Activated CD4-positive, CD25-positive, alpha-beta regulatory T cell treated with anti-CD3 and anti-CD28 coated beads, Interleukin-2, amount 50 U/mL, for 72 hours (primary cell): ENCODE measurements around the gene ZFHX3.

Source experiments
- DNase-seq: peaks from one replicate; pipeline ENCODE4 v3.0.0; 2021

ZFHX3 gene

DNA sequence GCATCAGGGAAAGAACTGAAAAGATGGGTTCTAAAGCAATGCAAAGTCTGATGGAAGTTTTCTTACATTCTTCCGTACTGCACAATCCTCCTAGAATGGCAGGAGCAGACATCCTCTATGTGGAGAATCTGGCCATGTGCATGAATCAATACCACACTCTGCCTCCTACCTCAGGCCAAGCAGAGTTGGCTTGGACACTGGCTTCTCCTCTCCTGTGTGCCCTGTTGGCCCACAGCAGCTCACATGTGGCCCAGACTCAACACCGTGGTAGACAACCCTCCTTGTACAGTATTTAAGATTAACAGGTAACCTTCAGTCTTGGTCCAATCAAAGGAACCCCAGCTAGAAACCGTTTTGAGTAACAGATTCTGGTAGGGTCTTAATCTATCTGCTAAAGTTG, 101.9 kb downstream of the ZFHX3 start:
- no peak for DNase-seq

DNA sequence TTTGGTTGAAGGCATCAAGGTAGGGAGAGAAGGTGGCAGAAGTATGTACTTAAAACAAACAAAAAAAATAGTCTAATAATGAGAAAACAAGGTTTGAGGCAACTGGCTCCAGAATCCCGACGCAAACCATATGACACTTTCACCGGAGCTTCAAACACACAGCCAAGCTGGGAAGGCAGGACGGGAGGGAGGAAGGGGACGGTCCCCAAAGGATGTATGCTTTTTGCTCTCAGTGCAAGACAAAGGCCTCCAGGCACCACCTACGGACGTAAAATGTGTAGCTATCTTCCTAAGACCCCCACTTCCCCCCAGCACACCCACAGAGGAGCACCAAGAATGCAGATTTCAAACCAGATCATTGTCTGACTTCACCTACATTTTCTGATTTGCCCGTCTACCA, 102.3 kb downstream of the ZFHX3 start:
- no peak for DNase-seq

DNA sequence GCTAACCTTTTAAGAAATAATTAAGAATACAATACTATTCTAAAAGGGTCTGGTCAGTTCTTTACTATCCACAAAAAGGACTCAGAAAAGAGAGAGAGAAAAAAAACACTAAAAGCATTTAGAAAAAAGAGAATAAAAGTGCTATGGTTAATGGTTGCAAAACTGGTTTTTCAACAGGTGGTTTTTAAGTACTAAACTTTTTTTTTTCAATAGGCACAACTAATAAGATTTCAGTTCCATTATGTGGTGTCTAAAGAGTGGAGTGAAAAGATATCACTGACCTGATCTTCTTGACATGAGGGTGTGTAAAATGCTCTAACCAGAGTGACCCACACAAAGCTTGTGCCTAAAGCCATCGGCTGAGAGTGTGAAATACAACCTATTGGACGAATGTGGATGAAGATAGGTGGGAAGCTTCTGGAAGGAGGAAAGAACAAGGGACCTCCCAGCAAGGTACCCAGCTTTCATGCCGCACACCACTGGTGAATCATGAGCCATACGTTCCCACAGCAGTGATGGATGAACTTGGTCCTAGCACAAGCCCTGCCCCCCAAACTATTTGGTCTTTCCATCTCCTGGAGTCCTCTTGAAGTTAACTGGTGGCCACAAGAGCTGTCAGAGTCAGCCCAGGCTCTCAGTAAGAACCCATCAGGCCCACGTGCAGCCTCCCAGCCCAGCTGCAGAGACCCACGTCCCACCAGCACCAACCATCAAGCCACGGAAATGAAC, 103.0 kb downstream of the ZFHX3 start:
- DNase-seq: no peak

- DNase-seq: no peak
These were observed 105.9 kb downstream of the ZFHX3 start for GRCh38 chr16:72942021-72942420.

DNA sequence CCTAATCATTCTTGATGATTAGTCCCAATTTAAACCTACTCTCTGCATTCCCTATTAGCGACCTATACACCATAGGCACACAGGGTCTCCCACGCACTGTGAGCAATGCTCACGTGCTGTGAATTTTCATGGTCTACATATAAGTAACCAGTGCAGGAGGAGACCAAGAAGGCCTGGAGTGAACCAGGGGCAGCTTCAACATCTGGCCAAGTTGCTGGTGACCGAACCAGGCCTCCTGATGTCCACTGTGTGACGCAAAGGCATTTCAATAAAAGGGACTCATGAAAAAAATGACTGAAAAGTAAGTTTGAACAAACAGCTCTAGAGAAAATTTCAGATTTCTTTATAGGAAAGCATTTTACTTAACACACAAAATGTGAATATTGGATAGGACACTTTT, 107.0 kb downstream of the ZFHX3 start:
- DNase-seq: no peak

GRCh38 chr16:72939247-72939646, 108.7 kb downstream of the ZFHX3 start:
- DNase-seq: no peak

DNA sequence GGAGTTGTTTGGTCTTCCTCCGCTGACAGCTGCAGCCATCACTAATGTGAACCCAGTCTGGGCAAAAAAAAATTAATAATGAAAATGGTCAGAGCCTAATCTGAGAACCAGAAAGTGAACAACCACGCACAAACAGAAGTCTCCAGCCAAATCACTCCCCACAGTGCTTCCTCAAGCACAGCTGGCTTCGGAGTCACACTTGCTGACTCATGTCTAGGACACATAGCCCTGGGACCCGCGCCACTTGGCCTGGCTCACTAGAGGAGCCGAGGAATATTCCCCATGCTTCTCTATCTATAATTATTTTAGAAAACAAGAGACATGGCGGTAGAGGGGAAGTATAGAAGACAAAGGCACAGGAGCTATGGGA, 109.1 kb downstream of the ZFHX3 start:
- no peak for DNase-seq

GRCh38 chr16:72937916-72938794, 109.8 kb downstream of the ZFHX3 start:
- no peak for DNase-seq

DNA sequence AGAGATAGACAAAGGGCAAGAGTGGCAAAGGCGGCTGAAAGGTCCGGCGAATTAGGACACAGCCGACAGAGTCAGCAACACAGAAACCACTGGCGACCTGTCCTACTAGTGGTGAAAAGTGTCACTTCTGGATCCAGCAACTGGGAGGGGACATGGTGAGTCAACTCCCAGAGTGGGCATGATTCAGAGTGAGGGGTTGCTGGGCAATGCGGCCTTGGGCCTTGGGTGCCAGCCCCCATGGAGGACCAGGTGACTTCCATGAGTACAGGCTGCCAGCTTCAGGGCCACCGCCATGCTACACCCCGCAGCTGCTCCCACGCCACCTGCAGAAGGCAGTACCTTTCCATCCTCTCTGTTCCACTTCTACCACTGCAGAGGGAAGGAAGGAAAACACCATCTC, 110.6 kb downstream of the ZFHX3 start:
- DNase-seq: no peak

GRCh38 chr16:72936408-72936807, 111.5 kb downstream of the ZFHX3 start:
- no peak for DNase-seq

DNA sequence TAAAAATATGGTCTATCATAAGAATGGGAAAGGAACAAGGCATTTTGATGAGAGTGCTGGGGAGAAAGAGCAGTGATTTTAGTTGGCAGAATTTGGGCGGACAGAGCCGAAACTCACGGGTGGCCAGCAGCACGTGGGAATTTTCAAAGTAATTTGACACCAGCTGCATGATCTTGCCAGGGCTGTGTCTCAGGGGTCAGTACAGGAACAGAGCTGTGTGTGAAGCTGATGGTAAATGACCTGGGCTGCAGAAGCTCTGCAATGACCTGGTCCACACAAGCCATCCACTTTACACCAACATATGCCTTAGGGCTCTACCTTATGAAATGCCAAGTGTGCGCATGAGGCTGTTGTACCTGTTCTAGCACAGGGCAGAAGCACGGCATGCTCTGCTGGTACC, 112.0 kb downstream of the ZFHX3 start:
- no peak for DNase-seq

DNA sequence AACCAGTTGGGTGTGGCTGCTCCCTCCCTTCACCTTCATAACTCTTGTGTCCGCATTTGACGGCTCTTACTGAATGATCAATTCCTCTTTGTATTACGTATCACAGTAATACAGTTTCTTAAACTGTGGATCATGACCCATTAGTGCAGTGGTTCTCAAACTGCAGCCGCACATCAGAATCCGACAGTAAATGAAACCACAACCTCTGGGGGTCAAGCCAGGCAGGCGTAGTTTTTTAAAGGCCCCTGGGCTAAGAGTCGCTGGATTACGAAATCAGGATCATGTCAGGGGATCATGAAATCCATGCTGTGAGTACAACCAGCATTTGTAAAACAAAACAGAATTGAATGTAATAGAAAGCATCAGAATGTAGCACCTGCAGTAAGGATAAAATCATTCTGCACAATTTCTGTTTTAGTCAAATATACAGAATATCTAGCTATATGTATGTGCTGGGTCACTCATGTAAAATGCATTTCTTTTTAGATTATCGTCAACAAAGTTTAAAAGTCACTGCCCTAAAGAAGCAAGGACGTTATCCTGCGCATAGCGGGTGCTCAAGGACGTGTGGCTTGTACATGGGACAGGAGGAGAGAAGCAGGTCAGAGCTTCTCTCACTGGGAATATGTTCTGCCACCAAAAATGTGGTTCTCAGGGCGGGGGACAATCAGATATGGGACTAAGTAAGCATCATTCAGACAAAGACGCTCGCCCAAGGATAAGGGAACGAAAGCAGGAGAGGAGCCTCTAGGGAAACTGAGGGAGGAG, 113.1 kb downstream of the ZFHX3 start:
- no peak for DNase-seq

DNA sequence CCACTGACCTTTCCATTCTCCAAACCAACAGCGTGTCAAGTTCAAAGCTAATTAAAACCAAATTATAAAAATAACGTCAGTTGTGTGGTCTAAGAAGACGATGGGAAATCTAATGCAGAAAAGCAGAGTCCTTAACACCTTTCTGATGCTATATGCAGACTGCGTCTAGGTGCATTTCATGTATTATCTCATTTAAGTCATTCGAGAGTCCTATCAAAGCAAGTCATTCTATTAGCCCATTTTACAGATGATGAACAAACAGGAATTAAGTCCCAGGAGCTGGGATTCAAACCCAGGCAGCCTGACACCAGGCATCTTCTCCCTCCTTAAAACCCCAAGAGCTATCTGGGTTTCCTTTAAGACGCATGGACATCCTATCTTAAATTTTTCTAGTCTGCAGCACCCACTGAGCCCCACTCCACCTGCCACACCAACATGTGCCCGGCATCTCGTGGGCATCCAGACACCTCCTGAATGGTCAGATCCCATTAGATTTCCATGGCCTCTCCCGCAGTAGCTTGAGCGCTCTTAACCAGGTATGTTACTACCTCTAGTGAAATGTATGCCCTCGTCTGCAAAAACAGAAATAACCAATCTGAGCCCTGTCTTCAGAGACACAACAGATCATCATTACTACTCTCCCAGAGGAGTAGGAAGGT, 115.1 kb downstream of the ZFHX3 start:
- no peak for DNase-seq

GRCh38 chr16:72932050-72932449, 115.9 kb downstream of the ZFHX3 start:
- DNase-seq: no peak

- DNase-seq: no peak
These were observed 117.5 kb downstream of the ZFHX3 start for GRCh38 chr16:72930396-72930795.

DNA sequence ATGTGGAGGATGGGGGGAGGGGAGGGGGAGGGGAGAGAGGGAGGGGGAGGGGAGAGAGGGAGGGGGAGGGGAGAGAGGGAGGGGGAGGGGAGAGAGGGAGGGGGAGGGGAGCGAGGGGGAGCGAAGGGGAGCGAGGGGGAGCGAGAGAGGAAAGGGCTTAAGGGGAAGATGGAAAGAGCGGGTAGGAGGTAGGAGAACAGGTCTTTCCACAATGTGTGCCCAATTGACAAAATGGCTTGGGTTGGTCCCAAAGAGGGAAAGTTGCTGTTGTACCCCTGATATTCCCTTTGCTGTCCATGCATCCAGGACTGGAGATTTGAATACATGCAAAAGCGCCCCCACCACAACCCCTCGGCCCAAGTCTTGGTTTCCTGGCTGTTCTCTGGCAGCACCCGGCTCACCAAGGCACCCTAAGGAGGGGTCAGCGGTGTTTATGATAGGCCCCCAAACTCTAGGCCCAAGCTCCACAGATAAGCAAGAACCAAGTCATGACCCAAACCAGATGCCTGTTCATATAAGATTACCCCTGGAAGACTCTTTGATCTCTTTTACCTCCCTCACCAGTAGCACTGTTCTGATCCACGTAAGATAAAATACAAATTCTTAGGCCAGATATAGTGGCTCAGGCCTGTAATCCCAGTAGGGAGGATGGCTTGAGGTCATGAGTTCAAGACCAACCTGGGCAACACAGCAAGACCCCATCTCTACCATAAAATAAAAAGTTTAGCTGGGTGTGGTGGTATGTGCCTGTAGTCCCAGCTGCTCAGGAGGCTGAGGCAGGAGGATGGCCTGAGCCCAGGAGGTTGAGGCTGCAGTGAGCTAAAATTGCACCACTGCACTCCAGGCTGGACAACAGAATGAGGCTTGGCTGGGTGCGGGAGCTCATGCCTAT, 119.6 kb downstream of the ZFHX3 start:
- DNase-seq: no peak

- DNase-seq: no peak
These were observed 120.5 kb downstream of the ZFHX3 start for GRCh38 chr16:72927199-72928089.

- no peak for DNase-seq
These were observed 121.5 kb downstream of the ZFHX3 start for GRCh38 chr16:72926177-72927070.

- DNase-seq: no peak
These were observed 122.3 kb downstream of the ZFHX3 start for GRCh38 chr16:72925631-72925979.
